Measurements from ENCODE around the gene FGB. TPM values are rescaled to one million over a fixed set of nuclear protein-coding genes. Genes with fewer than 3 reads are reported as not detected.

The FGB gene
- total and polyA plus RNA-seq, 12 donors = 0.11 to 8.8 (median 1.4) TPM; not detected in 5

DNA sequence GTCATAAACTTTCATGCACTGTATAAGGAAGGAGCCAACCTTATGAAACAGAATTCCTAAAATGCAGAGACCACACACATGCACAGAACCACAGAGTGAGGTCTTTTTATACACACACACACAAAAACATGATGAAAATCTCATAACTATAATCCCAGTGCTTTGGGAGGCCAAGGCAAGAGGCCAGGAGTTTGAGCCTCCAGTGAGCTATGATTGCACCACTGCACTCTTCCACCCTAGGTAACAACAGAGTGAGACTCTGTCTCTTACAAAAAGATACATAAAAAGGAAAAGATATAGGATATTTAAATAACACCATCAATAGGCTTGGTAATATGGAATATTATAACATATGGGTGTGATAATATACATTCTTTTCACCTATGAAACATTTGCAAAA lies 17.1 kb downstream of the FGB start:
- H3K27ac ChIP-seq = no peak overlapping the region
- peaks cover 6% of the 10 kb centered on the region for H3K27me3 ChIP-seq
- no peak for DNase-seq
- no peak overlapping the region for H3K4me3 ChIP-seq
- H3K4me1 ChIP-seq (replicated peaks in 1 of 2) = no peaks in the 10 kb centered on the region
- H3K9me3 ChIP-seq (replicated peaks in 1 of 3) = no peaks in the 10 kb centered on the region
- intact Hi-C loops (cut with DNase I) = no loop called here
- TF ChIP-seq CTCF (IDR thresholded peaks at IDR 0.05) = no peak
- no peak for TF ChIP-seq POLR2A (IDR thresholded peaks at IDR 0.05)
- no peaks in the 10 kb centered on the region for H3K36me3 ChIP-seq (replicated peaks in 1 of 2)

- no peaks in the 10 kb centered on the region for H3K4me1 ChIP-seq (replicated peaks in 1 of 2)
- 33 to 64% (median 60%) methylated on average over 2 of the region's 2 CpGs for WGBS, 4 donors
- no peak for DNase-seq
- H3K27ac ChIP-seq = no peak overlapping the region
- H3K36me3 ChIP-seq (replicated peaks in 1 of 2) = no peaks in the 10 kb centered on the region
- no peaks in the 10 kb centered on the region for H3K9me3 ChIP-seq (replicated peaks in 1 of 3)
- H3K4me3 ChIP-seq = no peak overlapping the region
- TF ChIP-seq CTCF (IDR thresholded peaks at IDR 0.05) = no peak
- no peak for TF ChIP-seq POLR2A (IDR thresholded peaks at IDR 0.05)
- intact Hi-C loops (cut with DNase I) = no loop called here
- peaks cover 2% of the 10 kb centered on the region for H3K27me3 ChIP-seq
Measured at GRCh38 chr4:154582723-154583122, 19.9 kb downstream of the FGB start.

GRCh38 chr4:154583230-154583629 lies 20.4 kb downstream of the FGB start:
- Histone ChIP-seq H3K27me3 (no peaks in the 10 kb centered on the region), H3K4me3 (no peak overlapping the region), H3K9me3 (replicated peaks in 1 of 3) (no peaks in the 10 kb centered on the region), H3K36me3 (replicated peaks in 1 of 2) (no peaks in the 10 kb centered on the region), H3K27ac (no peak overlapping the region), H3K4me1 (replicated peaks in 1 of 2) (no peaks in the 10 kb centered on the region)
- TF ChIP-seq CTCF (IDR thresholded peaks at IDR 0.05) = no peak
- TF ChIP-seq POLR2A (IDR thresholded peaks at IDR 0.05) = no peak
- WGBS, 4 donors = 78 to 86% (median 82%) methylated on average over 3 of the region's 3 CpGs
- intact Hi-C loops (cut with DNase I) = no loop called here
- no peak for DNase-seq

DNA sequence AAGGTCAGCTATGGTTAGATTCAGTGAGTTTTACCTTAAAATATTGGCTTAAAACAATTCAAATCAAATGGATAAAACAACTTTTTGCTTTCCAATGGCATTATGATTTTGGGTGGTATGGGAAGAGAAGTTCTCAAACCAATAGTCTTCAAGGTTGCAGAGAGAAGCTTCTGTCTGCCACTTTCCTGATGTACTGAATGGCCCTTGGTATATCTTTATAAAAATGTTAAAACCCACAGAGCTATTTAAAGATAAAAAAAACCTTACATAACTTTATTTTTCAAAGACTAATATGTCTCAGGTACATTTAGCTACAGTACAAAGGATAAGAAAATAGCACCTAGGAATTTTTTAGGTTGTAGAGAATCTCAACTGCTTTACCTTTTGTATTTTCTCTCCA lies 20.9 kb downstream of the FGB start:
- Histone ChIP-seq H3K4me1 (replicated peaks in 1 of 2) (no peaks in the 10 kb centered on the region), H3K36me3 (replicated peaks in 1 of 2) (no peaks in the 10 kb centered on the region), H3K4me3 (no peak overlapping the region), H3K9me3 (replicated peaks in 1 of 3) (no peaks in the 10 kb centered on the region), H3K27ac (no peak overlapping the region), H3K27me3 (no peaks in the 10 kb centered on the region)
- TF ChIP-seq POLR2A (IDR thresholded peaks at IDR 0.05) (no peak), CTCF (IDR thresholded peaks at IDR 0.05) (no peak)
- intact Hi-C loops (cut with DNase I) = no loop called here
- DNase-seq = no peak
